Breast epithelium (tissue), 3 donors: ENCODE measurements around the gene RAB19.

Experiments
- CTCF ChIP-seq, 3 donors: fragments of 450-650 bp; IDR thresholded peaks; one replicate each; pipeline ENCODE4 v1.5.1; 2016 to 2017; ENCODE audit warnings: antibody characterized with exemption in 3 of 3, mild to moderate bottlenecking in 3 of 3, moderate library complexity in 3 of 3
- POLR2A ChIP-seq: fragments of 450-650 bp; IDR thresholded peaks from one replicate; pipeline ENCODE4 v1.6.1; 2016; ENCODE audit warnings: antibody characterized with exemption, mild to moderate bottlenecking, moderate library complexity

GRCh38 chr7:140435252-140435895 lies 31.5 kb downstream of the RAB19 start:
- TF ChIP-seq CTCF (IDR thresholded peaks at IDR 0.05), result no peak
- TF ChIP-seq POLR2A, result no peak
